ENCODE results near the gene MRGPRE.
"Not testable (repeated sequence)": the region's sequence is repeated elsewhere in the genome, so short reads cannot be mapped to it uniquely, and the experiment has no call there.

Gene MRGPRE

DNA sequence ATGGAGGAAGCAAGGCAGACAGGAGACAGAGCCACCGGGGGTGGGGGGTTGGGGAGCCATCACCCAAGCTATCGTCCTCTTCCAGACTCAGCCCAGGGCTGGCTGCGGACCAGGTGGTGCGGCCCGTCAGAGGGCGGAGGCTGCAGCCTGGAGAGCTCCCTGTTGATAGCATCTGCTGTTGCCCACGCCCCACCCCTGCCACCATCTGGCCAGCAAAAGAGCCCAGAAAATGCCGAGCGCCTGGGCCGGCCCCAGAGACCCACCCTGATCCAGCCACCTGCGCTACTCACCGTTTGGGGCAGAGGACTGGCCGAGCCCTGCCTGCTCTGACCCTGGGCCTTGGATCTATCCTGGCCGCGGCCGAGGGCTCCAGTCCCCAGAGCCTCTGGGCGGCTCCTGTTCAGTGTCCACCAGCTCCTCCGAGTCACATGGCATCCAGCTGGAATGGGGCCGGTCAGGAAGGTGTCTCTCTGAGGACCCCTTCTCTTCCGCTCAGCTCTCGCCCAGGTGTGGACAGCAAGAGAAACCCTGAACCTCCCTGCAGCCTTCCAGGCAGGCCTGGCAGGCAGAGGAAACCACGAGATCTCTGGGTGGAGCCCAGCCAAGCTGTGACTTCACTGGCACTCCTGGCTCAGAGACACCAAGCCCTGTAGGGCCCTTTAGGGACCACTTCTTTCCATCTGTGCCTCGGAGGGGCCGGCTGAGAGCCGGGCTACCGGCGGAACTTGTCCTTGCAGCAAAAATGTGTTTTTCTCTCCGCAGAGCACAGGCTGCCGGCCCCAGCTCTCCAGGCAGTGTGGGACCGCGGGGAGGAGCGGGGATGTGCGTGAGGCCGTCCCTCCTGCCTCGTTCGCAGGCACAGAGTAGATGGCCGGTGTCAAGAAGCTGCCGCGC, at the start of gene MRGPRE:
TSS of gene MRGPRE (minus strand) at position 567 of the 894 bp plus-strand sequence. CDS start 3,618 bp downstream, outside the sequence.
- DNase-seq: no peak

DNA sequence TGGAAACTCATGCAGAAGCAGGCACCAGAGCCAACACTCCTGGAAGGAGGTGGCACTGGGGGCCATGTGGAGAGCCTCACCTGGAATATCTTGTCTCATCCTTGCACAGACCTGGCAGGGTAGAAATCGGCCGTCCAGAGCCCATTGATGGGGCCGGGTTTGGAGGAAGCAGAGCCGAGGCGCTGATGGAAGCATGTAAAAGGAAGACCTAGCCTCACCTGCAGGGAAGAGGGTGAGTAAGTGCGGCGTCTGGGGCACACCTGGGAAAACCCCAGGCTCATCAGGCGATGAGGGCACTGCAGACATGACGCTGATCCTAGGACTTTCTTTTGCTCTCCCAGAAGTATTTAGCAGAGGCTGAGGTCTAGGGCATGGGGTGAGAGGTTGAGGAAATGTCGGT, 48.9 kb upstream of the MRGPRE start:
- DNase-seq: not testable (repeated sequence)

GRCh38 chr11:3280662-3281061, 48.4 kb upstream of the MRGPRE start:
- DNase-seq: not testable (repeated sequence)

- not testable (repeated sequence) for DNase-seq
Observed at GRCh38 chr11:3278922-3279321, 46.7 kb upstream of the MRGPRE start.

DNA sequence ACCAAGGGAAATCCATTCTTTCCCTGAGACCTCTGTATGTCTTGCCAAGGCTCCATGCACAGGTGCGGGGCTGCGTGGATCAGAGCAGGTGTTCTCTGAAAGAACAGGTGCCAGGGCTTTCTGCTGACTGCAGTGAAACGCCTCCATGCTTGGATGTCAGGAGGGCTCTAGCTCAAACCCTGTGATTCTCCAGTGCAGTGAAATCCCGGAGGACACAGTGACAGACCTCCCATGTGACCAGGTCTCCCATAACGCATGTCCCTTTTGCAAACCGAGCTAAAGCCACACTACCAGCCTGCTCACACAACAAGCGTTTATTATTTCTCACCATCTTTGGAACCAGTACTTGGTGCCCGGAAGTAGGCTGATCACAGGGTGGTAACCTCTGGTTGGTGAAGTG, 41.4 kb upstream of the MRGPRE start:
- DNase-seq: not testable (repeated sequence)

DNA sequence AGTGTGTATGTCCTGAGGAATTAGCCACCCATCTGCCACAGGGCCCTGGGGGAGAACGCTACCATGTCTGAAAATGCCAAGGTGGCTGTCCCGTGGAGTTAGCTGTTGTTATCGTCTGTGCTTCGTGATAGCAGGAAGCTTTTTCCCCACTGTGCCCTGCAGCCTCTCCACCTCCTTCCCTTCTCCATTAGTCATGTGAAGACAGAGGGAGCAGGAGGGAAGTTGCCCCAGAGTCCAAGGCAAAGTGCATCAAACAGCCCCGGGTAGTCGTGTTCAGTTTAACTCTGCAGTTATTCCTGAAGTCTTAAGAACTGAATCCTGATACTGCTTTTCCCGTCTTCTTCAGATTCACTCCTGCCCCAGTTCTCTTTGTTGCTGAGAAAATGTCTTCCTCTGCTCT, 30.3 kb upstream of the MRGPRE start:
- DNase-seq: not testable (repeated sequence)

- DNase-seq: not testable (repeated sequence)
Observed at GRCh38 chr11:3261831-3262230, 29.6 kb upstream of the MRGPRE start.

DNA sequence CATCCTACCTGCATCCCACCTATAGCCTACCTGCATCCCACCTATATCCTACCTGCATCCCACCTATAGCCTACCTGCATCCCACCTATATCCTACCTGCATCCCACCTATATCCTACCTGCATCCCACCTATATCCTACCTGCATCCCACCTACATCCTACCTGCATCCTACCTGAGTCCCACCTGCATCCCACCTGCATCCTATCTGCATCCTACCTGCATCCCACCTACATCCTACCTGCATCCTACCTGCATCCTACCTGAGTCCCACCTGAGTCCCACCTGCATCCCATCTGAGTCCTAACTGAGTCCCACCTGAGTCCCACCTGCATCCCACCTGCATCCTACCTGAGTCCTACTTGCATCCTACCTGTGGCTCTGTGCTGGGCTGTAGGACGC, 25.3 kb upstream of the MRGPRE start:
- DNase-seq: not testable (repeated sequence)

DNA sequence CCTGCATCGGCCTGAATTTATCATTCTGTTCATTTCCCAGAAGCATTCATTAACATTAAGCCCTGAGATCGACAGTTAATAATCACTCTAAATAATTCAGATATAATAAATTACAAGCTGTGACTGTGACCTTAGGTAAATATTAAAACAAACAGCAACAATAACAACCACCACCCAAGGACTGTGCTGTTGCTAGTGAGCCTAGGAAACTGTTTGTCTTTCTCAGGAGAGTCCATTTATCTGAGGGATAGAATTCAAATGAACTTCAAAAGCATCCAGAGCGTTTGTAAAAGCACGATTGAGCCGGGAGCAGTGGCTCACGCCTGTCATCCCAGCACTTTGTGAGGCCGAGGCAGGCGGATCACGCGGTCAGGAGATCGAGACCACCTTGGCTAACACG, 23.0 kb upstream of the MRGPRE start:
- not testable (repeated sequence) for DNase-seq

DNA sequence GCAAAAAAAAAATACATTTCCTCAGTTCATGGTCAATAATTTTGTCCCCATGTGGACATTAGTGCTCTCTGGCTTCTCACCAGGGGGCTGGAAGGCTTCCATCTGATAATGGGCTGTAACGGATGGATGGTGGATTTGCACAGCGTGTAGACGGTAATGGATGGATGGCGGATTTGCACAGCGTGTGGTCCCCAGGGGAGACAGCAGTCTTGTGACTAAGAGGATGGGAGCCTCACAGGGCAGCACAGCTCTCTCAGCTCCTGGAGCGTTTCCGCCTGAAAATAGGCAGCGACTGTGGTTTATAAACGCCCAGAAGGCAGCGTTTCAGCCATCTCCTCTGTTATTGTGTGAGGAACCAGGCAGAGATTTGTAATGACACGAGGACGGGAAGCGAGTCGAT, 22.6 kb upstream of the MRGPRE start:
- not testable (repeated sequence) for DNase-seq

DNA sequence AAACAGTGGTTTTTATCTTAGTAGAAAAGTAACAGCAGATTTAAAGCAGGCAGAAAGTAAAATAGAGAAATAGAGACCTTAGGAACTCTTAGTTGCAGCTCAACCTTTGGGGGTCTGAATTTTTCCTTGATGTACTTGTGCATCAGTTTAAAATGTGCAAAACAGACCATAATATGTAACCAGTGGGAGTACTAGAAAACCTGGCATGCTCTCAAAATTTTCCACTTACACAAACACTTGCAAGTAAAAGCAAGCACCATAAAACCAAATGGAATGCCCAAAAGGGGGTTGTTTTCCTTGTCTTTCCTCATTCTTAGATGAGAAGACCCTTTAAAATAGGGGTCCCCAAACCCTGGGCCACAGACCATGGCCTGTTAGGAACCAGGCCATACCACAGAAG, 12.9 kb upstream of the MRGPRE start:
- DNase-seq: no peak

GRCh38 chr11:3243880-3244279, 11.7 kb upstream of the MRGPRE start:
- DNase-seq: no peak

- no peak for DNase-seq
Observed at GRCh38 chr11:3237119-3237518, 4.9 kb upstream of the MRGPRE start.

- DNase-seq: no peak
Observed at GRCh38 chr11:3234846-3235245, 2.6 kb upstream of the MRGPRE start.

GRCh38 chr11:3232956-3233355, 739 bp upstream of the MRGPRE start:
- DNase-seq: no peak

DNA sequence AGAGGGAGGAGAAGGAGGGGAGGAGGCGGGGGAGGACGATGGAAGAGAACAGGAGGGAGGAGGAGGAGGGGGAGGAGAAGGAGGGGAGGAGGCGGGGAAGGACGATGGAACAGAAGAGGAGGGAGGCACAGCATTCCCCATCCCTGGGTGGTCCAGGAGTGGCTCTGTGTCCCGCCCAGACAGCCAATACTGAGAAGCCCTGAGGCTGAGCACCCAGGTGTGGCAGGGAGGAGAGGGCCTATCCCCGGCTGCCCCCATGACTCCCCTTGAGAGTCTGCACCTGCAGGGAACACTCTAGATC, 717 bp downstream of the MRGPRE start:
- no peak for DNase-seq

DNA sequence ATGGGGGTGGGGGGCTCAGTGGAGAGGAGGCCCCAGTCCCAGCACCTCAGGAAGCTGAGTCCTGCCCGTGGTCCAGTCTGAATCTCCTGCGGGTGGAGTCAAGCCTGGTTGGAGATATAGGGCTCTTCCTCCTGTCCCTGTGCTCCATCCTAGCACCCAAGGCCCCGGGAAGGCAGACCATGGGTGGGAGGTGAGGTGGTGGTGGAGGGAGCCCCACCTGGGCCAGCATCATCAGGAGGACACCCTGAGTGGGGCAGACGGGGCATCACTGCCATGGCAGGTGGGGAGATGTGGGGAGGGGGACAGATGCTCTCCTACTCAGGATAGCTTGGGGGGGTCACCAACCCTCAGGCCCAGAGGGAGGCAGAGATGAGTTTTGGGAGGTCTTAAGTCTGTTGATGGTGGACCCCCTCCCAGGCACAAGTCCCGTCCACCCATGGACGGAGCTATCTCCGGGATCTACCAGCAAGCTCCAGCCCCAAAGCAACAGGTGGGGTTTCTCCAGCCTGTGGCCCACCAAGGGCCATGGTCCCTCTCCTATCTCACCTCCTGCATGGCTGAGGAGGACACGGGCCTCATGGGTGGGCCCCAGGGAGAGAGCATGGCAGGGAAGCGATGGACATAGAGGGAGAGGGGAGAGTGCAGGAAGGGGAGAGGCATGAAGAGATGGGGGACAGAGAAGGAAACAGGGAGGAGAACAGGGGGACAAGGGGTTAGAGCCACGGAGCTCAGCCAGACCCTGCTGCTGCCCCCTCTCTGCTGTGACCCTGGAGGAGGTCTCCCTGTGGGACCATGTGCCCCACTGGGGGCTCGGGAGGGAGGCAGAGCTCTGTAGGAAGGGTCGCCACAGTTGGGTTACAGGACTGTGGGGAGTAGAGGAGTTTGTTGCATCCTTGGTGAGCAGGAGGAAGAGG, 1.3 kb downstream of the MRGPRE start:
- no peak for DNase-seq

- DNase-seq: no peak
Observed at GRCh38 chr11:3229673-3230630, 2.3 kb downstream of the MRGPRE start.

DNA sequence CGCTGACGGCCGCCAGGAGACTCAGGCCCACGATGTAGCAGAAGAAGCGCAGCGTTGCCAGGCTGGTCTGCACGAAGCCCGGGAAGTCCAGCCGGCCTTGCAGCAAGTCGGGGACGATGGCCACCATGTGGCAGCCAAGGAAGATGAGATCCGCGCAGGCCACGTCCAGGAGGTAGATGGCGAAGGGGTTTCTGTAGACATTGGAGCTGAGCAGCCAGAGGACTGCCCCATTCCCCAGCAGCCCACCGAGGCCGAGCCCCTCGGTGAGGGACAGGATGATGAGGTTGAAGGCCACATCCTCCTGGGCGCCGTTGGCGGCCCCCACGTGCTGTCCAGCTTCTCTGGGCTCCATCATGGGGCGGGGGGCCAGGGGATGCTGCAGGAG, 3.8 kb downstream of the MRGPRE start:
- no peak for DNase-seq

DNA sequence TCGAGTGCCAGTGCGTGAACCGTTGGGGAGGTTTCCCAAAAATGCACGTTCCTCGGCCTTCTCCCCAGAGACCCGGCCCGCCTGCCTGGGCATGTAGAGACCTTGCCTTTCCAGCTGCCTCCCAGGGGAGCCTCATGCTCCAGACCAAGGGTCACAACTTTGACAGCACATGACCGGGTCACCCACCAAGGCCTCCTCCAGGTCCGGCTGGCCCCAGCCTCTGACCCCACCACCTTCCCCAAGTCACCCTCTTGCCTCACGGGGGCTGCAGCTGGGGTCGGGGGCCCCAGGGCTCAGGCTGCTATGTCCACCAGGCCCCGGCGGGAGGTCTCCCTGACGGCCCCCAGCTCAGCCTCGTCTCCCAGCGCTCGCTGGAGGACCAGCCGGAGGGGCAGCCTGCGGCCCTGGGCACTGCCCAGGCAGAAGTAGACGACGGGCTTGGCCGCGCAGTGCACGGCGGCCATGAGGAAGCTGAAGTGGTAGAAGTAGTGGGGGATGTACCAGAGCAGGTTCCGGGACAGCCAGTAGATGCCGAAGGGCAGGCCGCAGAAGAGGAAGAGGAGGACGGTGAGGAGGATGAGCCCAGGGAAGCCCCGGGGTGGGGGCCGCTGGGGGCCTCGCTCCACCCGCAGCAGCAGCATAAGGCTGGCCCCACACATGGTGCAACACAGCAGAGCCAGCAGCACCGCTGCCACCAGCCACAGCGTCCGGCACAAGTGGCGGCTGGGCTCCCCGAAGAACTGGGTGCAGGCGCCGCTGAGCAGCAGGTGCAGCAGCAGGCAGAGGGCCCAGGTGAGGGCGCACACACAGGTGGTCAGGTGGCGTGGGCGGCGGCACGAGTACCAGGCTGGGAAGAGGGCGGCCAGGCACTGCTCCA, 4.4 kb downstream of the MRGPRE start:
- DNase-seq: no peak

- no peak for DNase-seq
Observed at GRCh38 chr11:3226846-3227567, 5.2 kb downstream of the MRGPRE start.

Measured in T1000 (cell line).